Panc1 (cell line): ENCODE results near the gene DCAF5. TPM values are rescaled to one million over a fixed set of nuclear protein-coding genes. Genes with fewer than 3 reads are reported as not detected.

Source experiments
- ATAC-seq: fragments of 200-7000 bp; cut with Tn5 transposase; 2 replicates; pipeline ENCODE4 v1.9.1; 2020; ENCODE audit warnings: mild to moderate bottlenecking, moderate library complexity
- BruUV-seq: library from RNA; stranded (reverse); fragments of 400-500 nt; replicated peaks from 2 replicates; lab custom pipeline; 2021; lab: Mats Ljungman, UMichigan
- CTCF ChIA-PET: fragments of 300-600 bp; sonication (Branson Sonifier 250); formaldehyde crosslinking; loops from one replicate; lab custom pipeline; 2022; ENCODE audit warnings: antibody characterized with exemption; lab: Charles Lee
- POLR2A ChIA-PET: fragments of 300-600 bp; sonication (Branson Sonifier 250); formaldehyde crosslinking; loops from one replicate; lab custom pipeline; 2022; ENCODE audit warnings: antibody characterized with exemption; lab: Charles Lee
- DNase-seq: peaks from one replicate; pipeline ENCODE4 v3.0.0-alpha.2; 2010; ENCODE audit warnings: low read depth, low spot score
- H3K27ac ChIP-seq: 2 replicates; pipeline ENCODE4 v1.5.1; 2011; ENCODE audit warnings: mild to moderate bottlenecking, low read length, inconsistent platforms
- H3K27me3 ChIP-seq: fragments of 200-500 bp; sonication (Bioruptor generic); 2 replicates; pipeline ENCODE4 v1.6.0; 2014; ENCODE audit warnings: low read length, inconsistent platforms; ENCODE audit not compliant: control insufficient read depth, insufficient read depth
- H3K36me3 ChIP-seq: fragments of 200-500 bp; sonication (Bioruptor generic); 2 replicates; pipeline ENCODE4 v1.5.1; 2014; ENCODE audit warnings: inconsistent platforms, mild to moderate bottlenecking, low read length, moderate library complexity; ENCODE audit not compliant: control insufficient read depth, insufficient read depth
- H3K4me1 ChIP-seq: 2 replicates; pipeline ENCODE4 v1.5.1; 2011; ENCODE audit warnings: inconsistent platforms, mild to moderate bottlenecking, low read length, moderate library complexity; ENCODE audit not compliant: control insufficient read depth, insufficient read depth
- H3K4me3 ChIP-seq, 2 experiments: 2 replicates each; pipeline ENCODE4 v1.5.1; 2011 to 2012; ENCODE audit warnings: low read depth in 2 of 2, low read length in 2 of 2, mild to moderate bottlenecking in 2 of 2, inconsistent platforms in 1 of 2, moderate library complexity in 1 of 2
- H3K9me3 ChIP-seq: fragments of 200-500 bp; sonication (Bioruptor generic); 2 replicates; pipeline ENCODE4 v1.5.1; 2014; ENCODE audit warnings: low read depth, mild to moderate bottlenecking, inconsistent platforms, low read length, moderate library complexity; ENCODE audit not compliant: control insufficient read depth, insufficient read depth
- CTCF ChIP-seq: fragments of 450-650 bp; IDR thresholded peaks from 2 replicates; pipeline ENCODE4 v1.5.1; 2017; ENCODE audit warnings: mild to moderate bottlenecking
- POLR2AphosphoS5 ChIP-seq: IDR thresholded peaks from 2 replicates; pipeline ENCODE4 v1.6.1; 2012; ENCODE audit warnings: mild to moderate bottlenecking, low read depth, low read length, moderate library complexity
- REST ChIP-seq, 2 experiments: IDR thresholded peaks; 2 replicates each; pipeline ENCODE4 v1.6.1; 2011 to 2012; ENCODE audit warnings: low read depth in 2 of 2, control low read depth in 1 of 2, low read length in 1 of 2, mild to moderate bottlenecking in 1 of 2, moderate library complexity in 1 of 2; ENCODE audit not compliant: insufficient read depth in 1 of 2
- SIN3A ChIP-seq: IDR thresholded peaks from 2 replicates; pipeline ENCODE4 v1.6.1; 2012; ENCODE audit warnings: low read depth, mild to moderate bottlenecking, low read length, moderate library complexity, borderline replicate concordance; ENCODE audit not compliant: insufficient read depth
- TCF7L2 ChIP-seq: IDR thresholded peaks from 2 replicates; pipeline ENCODE4 v1.6.1; 2011; ENCODE audit warnings: mild to moderate bottlenecking, low read depth, low read length, inconsistent platforms
- in situ Hi-C: cut with HindIII; loops from 2 replicates; pipeline ENCODE4 v1.10.0; 2016; ENCODE audit warnings: low sequenced_read_pairs, low pct_unique_long_range_greater_than_20kb
- intact Hi-C: fragments of 100-400 bp; cut with micrococcal nuclease; formaldehyde crosslinking; loops from one replicate; pipeline ENCODE4 v1.10.0; 2022; ENCODE audit not compliant: unreplicated experiment
- total RNA-seq: library from RNA; stranded (reverse); gene quantifications from one replicate; pipeline ENCODE4 v1.2.1, GENCODE V29; 2021; ENCODE audit not compliant: unreplicated experiment

The DCAF5 gene
- total RNA-seq, 1 experiment from 2014 or later: 27.6 TPM

- intact Hi-C loops (no loop called here), in situ Hi-C loops (no loop called here)
These were observed 61.2 kb downstream of the DCAF5 start for GRCh38 chr14:69091695-69092094.

GRCh38 chr14:69091006-69091405, 61.9 kb downstream of the DCAF5 start:
- ATAC-seq: no peak
- Histone ChIP-seq H3K4me1 (peaks cover 27% of the 10 kb centered on the region), H3K9me3 (no peaks in the 10 kb centered on the region), H3K27ac (no peak overlapping the region), H3K27me3 (no peaks in the 10 kb centered on the region), H3K4me3 (no peak overlapping the region), H3K36me3 (peaks cover 4% of the 10 kb centered on the region)
- no peak for DNase-seq
- intact Hi-C loops (no loop called here), in situ Hi-C loops (no loop called here)
- ChIA-PET POLR2A (no interaction called here), CTCF (interaction anchor here (1.0 kb wide), 1 partner anchor 17 kb away, joined by 3 read pairs; no protein-coding TSS in a partner anchor)
- no TSS peak for BruUV-seq
- TF ChIP-seq CTCF: no peak
- TF ChIP-seq POLR2AphosphoS5: no peak
- no peak for TF ChIP-seq TCF7L2

More at GRCh38 chr14:69091695-69092094, 61.2 kb downstream of the DCAF5 start:
- Histone ChIP-seq H3K27me3 (no peaks in the 10 kb centered on the region), H3K4me1 (peaks cover 27% of the 10 kb centered on the region), H3K36me3 (peaks cover 4% of the 10 kb centered on the region), H3K9me3 (no peaks in the 10 kb centered on the region), H3K4me3 (no peak overlapping the region), H3K27ac (no peak overlapping the region)
- POLR2A ChIA-PET: no interaction called here
- DNase-seq: no peak
- no peak for ATAC-seq
- CTCF ChIA-PET: interaction anchor here (0.5 kb wide), 1 partner anchor 189 kb away, joined by 6 read pairs; no protein-coding TSS in a partner anchor
- TF ChIP-seq TCF7L2 (no peak), CTCF (no peak), SIN3A (no peak), REST (IDR thresholded peaks at IDR 0.05; ENCODE audit: insufficient read depth in 1 of 2, low read depth in 2 of 2, low read length in 1 of 2) (no peak), POLR2AphosphoS5 (no peak)
- no TSS peak for BruUV-seq
